ENCODE results near the gene IQGAP2. TPM values are rescaled to one million over a fixed set of nuclear protein-coding genes. Genes with fewer than 3 reads are reported as not detected.

Gene IQGAP2
- total RNA-seq, 1 experiment from 2014 or later = 0.59 TPM

GRCh38 chr5:76524868-76525267, 121.8 kb downstream of the IQGAP2 start:
- intact Hi-C loops (cut with micrococcal nuclease; ENCODE audit: unreplicated experiment) (loop anchor here (5.0 kb wide), 1 partner anchor 307 kb away; no protein-coding TSS in a partner anchor), in situ Hi-C loops (cut with HindIII; ENCODE audit: low pct_unique_long_range_greater_than_20kb, low sequenced_read_pairs) (no loop called here)
- Histone ChIP-seq H3K36me3 (ENCODE audit: control insufficient read depth, insufficient read depth, low read length) (no peaks in the 10 kb centered on the region), H3K9me3 (ENCODE audit: control insufficient read depth, insufficient read depth, low read depth, low read length) (no peaks in the 10 kb centered on the region), H3K27me3 (ENCODE audit: control insufficient read depth, insufficient read depth, low read length) (peaks cover 12% of the 10 kb centered on the region), H3K27ac (ENCODE audit: low read length) (no peak overlapping the region), H3K4me1 (ENCODE audit: control insufficient read depth, insufficient read depth, low read length) (no peaks in the 10 kb centered on the region), H3K4me3 (ENCODE audit: low read depth in 2 of 2, low read length in 2 of 2) (no peak overlapping the region)
- BruUV-seq (replicated peaks) = no TSS peak
- ChIA-PET CTCF (interaction anchor here (0.6 kb wide), 1 partner anchor 454 kb away, joined by 4 read pairs; no protein-coding TSS in a partner anchor), POLR2A (no interaction called here)
- no peak for ATAC-seq
- no peak for DNase-seq (ENCODE audit: low read depth, low spot score)
- TF ChIP-seq TCF7L2 (IDR thresholded peaks at IDR 0.05; ENCODE audit: low read depth, low read length) (no peak), POLR2AphosphoS5 (IDR thresholded peaks at IDR 0.05; ENCODE audit: low read depth, low read length) (no peak), CTCF (IDR thresholded peaks at IDR 0.05) (no peak), SIN3A (IDR thresholded peaks at IDR 0.05; ENCODE audit: borderline replicate concordance, insufficient read depth, low read depth, low read length) (no peak)
- TF ChIP-seq, protein P1, sequence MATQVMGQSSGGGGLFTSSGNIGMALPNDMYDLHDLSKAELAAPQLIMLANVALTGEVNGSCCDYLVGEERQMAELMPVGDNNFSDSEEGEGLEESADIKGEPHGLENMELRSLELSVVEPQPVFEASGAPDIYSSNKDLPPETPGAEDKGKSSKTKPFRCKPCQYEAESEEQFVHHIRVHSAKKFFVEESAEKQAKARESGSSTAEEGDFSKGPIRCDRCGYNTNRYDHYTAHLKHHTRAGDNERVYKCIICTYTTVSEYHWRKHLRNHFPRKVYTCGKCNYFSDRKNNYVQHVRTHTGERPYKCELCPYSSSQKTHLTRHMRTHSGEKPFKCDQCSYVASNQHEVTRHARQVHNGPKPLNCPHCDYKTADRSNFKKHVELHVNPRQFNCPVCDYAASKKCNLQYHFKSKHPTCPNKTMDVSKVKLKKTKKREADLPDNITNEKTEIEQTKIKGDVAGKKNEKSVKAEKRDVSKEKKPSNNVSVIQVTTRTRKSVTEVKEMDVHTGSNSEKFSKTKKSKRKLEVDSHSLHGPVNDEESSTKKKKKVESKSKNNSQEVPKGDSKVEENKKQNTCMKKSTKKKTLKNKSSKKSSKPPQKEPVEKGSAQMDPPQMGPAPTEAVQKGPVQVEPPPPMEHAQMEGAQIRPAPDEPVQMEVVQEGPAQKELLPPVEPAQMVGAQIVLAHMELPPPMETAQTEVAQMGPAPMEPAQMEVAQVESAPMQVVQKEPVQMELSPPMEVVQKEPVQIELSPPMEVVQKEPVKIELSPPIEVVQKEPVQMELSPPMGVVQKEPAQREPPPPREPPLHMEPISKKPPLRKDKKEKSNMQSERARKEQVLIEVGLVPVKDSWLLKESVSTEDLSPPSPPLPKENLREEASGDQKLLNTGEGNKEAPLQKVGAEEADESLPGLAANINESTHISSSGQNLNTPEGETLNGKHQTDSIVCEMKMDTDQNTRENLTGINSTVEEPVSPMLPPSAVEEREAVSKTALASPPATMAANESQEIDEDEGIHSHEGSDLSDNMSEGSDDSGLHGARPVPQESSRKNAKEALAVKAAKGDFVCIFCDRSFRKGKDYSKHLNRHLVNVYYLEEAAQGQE (IDR thresholded peaks at IDR 0.05; ENCODE audit: insufficient read depth in 1 of 2, low read depth in 2 of 2, low read length in 1 of 2) = no peak

- intact Hi-C loops (cut with micrococcal nuclease; ENCODE audit: unreplicated experiment) = no loop called here
- in situ Hi-C loops (cut with HindIII; ENCODE audit: low pct_unique_long_range_greater_than_20kb, low sequenced_read_pairs) = no loop called here
- Histone ChIP-seq H3K4me3 (ENCODE audit: low read depth in 2 of 2, low read length in 2 of 2) (no peak overlapping the region), H3K27ac (ENCODE audit: low read length) (no peak overlapping the region), H3K9me3 (ENCODE audit: control insufficient read depth, insufficient read depth, low read depth, low read length) (no peaks in the 10 kb centered on the region), H3K27me3 (ENCODE audit: control insufficient read depth, insufficient read depth, low read length) (peaks cover 8% of the 10 kb centered on the region), H3K36me3 (ENCODE audit: control insufficient read depth, insufficient read depth, low read length) (no peaks in the 10 kb centered on the region), H3K4me1 (ENCODE audit: control insufficient read depth, insufficient read depth, low read length) (no peaks in the 10 kb centered on the region)
- ChIA-PET CTCF (no interaction called here), POLR2A (no interaction called here)
- BruUV-seq (replicated peaks) = no TSS peak
- TF ChIP-seq CTCF (IDR thresholded peaks at IDR 0.05) (no peak), TCF7L2 (IDR thresholded peaks at IDR 0.05; ENCODE audit: low read depth, low read length) (no peak), SIN3A (IDR thresholded peaks at IDR 0.05; ENCODE audit: borderline replicate concordance, insufficient read depth, low read depth, low read length) (no peak), POLR2AphosphoS5 (IDR thresholded peaks at IDR 0.05; ENCODE audit: low read depth, low read length) (no peak)
- TF ChIP-seq, protein P1 (IDR thresholded peaks at IDR 0.05; ENCODE audit: insufficient read depth in 1 of 2, low read depth in 2 of 2, low read length in 1 of 2) = no peak
- no peak for ATAC-seq
- no peak for DNase-seq (ENCODE audit: low read depth, low spot score)
Observed at GRCh38 chr5:76525956-76526355, 122.9 kb downstream of the IQGAP2 start.
